22Rv1 (cell line): ENCODE data around the gene PDGFB.

Experiments
- CTCF ChIP-seq: fragments of 450-650 bp; IDR thresholded peaks from 2 replicates; pipeline ENCODE4 v1.5.1; 2017; ENCODE audit warnings: mild to moderate bottlenecking
- ZFX ChIP-seq: fragments of 450-650 bp; IDR thresholded peaks from 2 replicates; pipeline ENCODE4 v1.6.1; 2017; ENCODE audit warnings: antibody characterized with exemption, borderline replicate concordance

GRCh38 chr22:39278040-39278439 lies 33.3 kb upstream of the PDGFB start:
- TF ChIP-seq CTCF (no peak), ZFX (no peak)
